ENCODE results near the gene PLB1.
A peak's percentile ranks its signal among the peaks of the same experiment; 100 is the strongest.

The PLB1 gene

GRCh38 chr2:28594332-28595108 lies 98.7 kb downstream of the PLB1 start:
- peak; percentile 95 for DNase-seq

- no peak for DNase-seq
These were observed 99.5 kb downstream of the PLB1 start for GRCh38 chr2:28595323-28595722.

DNA sequence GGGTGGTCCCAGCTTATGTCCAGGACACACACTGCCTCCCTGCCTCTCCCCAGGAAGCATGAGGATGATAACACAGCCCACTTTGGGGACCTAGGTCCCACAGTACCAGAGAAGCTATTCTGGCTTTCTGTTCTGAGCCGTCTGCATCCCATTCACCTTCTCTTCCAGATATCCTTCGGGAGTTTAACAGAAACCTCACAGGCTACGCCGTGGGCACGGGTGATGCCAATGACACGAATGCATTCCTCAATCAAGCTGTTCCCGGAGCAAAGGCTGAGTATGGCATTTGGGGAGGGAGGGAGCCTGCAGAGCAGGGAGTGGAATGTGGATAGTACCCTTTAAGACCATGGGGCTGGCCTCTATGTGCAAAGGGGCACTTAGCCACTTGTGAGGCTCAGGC lies 102.6 kb downstream of the PLB1 start:
- DNase-seq, result no peak

GRCh38 chr2:28600181-28600580 lies 104.3 kb downstream of the PLB1 start:
- DNase-seq, result no peak

GRCh38 chr2:28601616-28602015 lies 105.8 kb downstream of the PLB1 start:
- no peak for DNase-seq

DNA sequence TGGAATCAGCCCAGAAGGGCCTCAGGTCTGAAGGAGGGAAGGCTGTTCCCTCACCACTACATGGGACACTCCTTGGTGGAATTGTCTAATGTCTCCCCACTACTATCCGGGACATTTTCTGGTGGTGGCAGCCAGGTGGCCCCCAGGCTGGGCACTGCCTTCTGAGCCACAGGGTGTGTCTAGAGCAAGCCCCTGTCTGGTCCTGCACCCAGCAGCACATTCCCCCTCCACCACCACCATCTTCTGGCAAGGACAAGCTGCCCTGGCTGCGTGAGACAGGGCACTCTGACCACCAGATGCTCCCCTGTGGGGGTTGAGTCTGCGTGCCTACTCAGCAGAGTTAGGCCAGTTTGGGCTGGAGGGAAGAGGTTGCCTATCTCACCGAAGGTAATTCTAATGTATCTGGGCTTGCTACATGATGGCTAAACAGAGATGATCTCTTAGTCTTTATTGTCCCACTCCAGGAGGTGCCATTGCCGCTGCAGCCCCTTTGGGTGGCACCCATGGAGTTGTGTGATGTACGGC lies 106.3 kb downstream of the PLB1 start:
- DNase-seq, result no peak

- no peak for DNase-seq
These were observed 107.1 kb downstream of the PLB1 start for GRCh38 chr2:28602751-28603639.

GRCh38 chr2:28603821-28604220 lies 108.0 kb downstream of the PLB1 start:
- DNase-seq, result no peak

DNA sequence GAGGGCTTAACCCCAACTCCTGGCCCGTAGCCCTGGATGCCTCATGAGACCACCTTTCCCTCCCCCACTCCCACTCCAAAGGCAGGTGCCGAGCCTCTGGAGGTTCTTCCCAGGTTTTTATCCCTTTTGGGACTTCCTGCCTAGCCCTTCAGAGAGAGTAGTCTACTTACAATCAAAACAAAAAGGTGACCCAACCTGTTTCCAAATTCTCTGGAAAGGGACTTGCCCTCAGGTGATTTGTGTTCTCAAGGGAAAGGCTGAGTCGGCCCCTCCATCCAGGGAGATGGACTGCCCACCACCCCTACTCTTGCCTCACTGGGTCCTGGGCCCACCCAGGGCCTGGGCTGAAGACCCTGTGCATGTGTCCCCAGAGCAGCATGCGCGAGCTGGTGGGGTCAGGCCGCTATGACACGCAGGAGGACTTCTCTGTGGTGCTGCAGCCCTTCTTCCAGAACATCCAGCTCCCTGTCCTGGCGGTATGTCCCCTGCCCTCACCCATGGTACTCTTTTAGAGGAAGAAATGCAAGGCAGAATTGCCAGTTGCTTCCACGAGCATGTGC lies 108.5 kb downstream of the PLB1 start:
- DNase-seq, result no peak

DNA sequence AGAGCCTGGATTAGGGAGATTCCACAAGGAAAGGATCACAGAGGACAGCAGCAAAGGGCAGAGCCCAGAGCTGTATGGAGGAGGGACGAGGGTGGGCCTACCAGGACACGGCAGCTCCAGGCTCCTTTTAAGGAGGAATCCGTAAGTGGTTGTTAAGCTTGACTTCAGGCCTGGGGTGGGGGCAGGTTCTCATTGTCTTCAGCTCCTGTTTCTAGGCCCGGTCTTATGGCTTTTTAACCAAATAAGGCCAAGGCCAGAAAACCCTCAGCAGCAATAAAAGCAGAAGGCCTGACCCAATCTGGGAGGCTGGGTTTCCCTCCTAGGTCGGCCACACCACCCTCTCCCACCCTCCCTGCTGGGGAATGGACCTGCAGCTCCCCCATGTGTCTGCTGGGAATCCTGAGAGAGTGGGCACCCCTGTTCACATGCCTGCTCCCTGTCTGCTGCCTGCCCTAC lies 111.2 kb downstream of the PLB1 start:
- no peak for DNase-seq

DNA sequence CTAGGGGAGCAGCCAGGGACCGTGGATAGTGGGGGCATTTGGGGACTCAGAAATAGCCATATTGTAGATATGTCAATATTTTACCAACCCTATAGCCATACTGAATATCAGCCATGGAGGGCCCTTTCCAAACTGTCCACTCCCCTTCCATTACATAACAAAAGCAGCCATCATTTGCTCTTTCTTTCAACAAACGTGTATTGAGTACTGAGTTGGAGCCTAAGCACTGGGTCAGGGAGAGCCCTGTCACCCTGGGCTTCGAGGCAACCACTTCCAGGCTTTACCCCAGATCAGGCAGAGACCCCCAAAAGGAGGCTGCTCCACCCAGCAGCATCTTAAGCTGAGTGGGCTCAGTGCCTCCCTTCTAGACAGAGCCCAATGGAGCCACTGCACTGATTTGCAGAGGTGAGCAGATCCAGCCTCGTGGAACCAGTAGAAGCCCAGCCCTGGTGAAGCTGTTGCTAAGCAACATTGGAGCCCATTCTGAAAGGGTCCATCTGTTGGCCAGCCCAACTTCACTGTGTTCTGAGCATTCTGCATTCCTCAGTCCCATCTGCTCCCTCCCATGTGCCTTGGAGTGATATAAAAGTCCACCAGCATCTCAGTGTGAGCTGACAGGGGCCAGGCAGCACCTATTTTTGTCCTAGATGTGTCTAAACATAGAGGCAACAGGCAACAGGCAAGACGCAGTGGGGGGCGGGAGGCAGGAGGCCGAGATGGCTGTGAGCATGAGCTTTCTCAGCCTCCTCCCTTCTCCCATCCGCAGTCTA lies 112.1 kb downstream of the PLB1 start:
- DNase-seq, result no peak

GRCh38 chr2:28608500-28609424 lies 112.9 kb downstream of the PLB1 start:
- no peak for DNase-seq

DNA sequence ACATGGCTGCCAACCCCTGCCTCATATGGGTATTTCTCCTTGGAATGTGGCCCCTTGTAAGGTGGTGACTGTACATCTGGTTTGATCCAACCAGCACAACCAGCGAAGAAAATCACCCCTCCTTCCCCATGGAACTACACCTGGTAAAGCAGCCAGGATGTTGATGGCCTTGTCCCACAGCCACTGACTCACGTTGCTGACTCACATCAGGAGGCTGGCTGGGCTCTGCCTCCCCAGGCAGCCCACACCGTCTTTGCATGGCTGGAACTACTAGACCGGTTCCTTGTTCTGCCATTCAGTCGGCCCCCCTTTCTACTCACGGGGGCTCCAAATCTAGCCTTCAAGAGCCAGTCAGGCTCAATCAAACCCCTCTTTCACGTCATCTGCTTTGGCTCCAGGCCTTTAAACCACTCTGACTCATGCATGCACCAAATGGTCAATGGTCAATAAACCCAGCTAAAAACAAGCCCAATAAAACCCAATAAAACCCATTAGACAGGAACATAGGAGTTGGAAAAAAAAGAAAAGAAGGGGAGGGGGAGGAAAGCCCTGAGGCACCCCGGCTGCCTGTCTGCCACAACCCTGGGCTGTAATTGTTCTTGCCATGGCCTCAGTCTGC lies 114.8 kb downstream of the PLB1 start:
- DNase-seq, result peak; percentile 63

- DNase-seq, result no peak
These were observed 116.4 kb downstream of the PLB1 start for GRCh38 chr2:28612131-28612812.

GRCh38 chr2:28613186-28613585 lies 117.3 kb downstream of the PLB1 start:
- no peak for DNase-seq

DNA sequence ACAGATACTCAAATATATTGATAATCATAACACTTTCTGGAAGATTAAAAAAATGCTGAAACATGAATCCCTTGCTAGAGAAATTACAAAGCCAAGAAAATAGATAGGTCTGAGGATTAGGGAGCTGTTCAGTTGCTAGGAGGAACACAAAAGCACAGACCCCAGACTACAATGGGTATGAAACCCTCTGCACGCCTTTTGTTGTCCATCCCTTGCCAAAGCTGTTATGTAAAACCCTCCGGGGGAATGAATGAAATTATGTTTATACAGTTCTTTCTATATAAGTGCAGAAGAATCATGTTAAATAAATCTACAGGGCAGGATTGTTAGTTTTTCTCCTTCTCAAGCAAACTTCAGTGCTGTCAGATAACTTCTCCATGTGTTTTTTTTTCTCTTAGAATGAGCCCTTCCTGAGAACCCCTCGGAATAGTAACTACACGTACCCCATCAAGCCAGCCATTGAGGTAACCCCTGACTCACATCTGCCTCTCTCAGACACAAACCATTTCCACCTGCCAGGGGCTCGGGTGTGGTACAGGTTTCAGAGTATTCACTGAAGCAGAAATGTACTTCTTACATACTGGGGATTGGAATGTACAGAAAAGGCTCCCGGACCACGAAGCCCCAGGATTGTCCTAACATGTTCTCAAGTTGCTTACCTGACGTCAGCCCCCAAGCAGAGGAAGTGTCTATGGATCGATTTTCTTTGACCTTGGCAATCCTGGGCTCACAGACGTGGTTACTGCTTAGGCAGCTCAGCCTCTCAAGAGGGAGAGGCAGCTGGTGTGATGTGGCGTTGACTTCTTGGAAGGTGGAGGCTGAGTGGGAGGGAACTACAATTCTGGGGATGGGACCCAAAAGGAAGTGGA lies 118.0 kb downstream of the PLB1 start:
- DNase-seq, result peak; percentile 59

GRCh38 chr2:28615706-28616105 lies 119.8 kb downstream of the PLB1 start:
- no peak for DNase-seq

DNA sequence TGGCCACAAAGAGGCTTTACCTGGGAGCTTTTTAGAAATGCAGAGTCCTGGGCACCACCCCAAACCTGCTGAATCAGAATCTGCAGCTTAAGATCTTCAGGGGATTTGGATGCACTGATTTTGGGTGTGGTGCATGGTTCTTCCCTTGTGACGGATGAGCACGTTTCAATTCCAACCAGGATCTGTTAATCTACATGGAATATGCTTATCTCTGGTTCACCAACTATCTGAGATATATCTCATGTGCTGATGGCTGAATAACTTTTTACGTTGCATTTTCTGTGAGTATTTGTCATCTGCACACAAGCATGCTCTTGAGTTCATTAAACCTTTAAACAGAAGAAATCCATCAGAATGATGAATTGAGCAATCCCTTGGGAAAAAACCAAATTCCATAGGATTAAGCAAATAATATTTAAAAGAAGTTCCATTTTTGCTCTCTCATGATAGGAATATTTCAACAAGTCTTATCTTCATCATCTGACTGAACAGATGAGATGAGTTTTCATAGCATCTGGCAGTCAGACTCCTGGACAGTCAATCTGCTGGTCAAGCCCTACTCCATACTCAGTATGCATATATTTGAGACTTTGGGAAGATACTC lies 120.6 kb downstream of the PLB1 start:
- no peak for DNase-seq

Measured in stimulated activated CD8-positive, alpha-beta memory T cell treated with anti-CD3 and anti-CD28 coated beads, Interleukin-4, amount 100 ng/mL, for 48 hours (primary cell).